RPMI7951 (cell line): ENCODE results near the gene PLEKHB2. TPM values are rescaled to one million over a fixed set of nuclear protein-coding genes. Genes with fewer than 3 reads are reported as not detected.
"Not testable (repeated sequence)": the region's sequence is repeated elsewhere in the genome, so short reads cannot be mapped to it uniquely, and the experiment has no call there.

Experiments
- DNase-seq: peaks from one replicate; pipeline ENCODE4 v3.0.0-alpha.2; 2012; ENCODE audit warnings: low read depth
- total RNA-seq: library from RNA; depleted of rRNA; stranded (reverse); fragments of >200 nt; shearing (Covaris generic); gene quantifications from 2 replicates; pipeline ENCODE4 v1.2.3, GENCODE V29; 2014

The PLEKHB2 gene
- total RNA-seq, 1 experiment from 2014 or later: 100 TPM

- DNase-seq: no peak
These were observed 11.3 kb upstream of the PLEKHB2 start for GRCh38 chr2:131093696-131094462.

GRCh38 chr2:131094463-131095281 lies 10.5 kb upstream of the PLEKHB2 start:
- DNase-seq: no peak

GRCh38 chr2:131103165-131103564 lies 2.0 kb upstream of the PLEKHB2 start:
- no peak for DNase-seq

DNA sequence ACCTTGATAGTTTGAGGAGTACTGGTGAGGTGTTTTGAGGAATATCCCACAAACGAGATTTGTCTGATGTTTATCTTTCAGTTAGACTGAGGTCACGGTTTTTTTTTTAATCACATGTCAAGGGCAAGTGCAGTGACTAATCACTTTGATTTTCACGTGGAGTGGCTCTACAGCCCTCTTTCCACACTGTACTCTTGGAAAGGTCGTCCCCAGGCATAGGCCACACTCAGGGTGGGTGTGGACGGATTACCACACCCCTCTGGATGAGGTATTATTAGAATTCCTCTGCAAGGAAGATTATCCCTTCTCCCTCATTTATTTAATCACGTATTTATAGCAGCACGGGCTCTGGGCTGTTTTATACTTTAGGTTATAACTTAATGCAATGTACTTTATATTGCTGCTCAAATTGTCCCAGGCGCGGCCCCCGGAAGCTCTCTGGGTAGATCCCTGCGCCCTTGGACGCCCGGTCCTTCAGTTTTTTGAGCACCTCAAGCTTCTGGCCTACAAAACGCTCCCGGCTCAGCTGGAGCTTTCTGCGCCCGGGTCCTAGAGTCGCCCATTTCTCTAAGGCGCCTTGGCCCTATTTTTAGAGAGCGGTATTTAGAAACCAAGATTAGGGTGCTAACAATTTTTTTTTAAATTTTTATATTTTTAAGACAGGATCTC lies 515 bp upstream of the PLEKHB2 start:
- peak; percentile 79 for DNase-seq

- peak; percentile 61 for DNase-seq
These were observed 1.0 kb downstream of the PLEKHB2 start for GRCh38 chr2:131105950-131106801.

GRCh38 chr2:131112529-131112928 lies 7.4 kb downstream of the PLEKHB2 start:
- DNase-seq: no peak

DNA sequence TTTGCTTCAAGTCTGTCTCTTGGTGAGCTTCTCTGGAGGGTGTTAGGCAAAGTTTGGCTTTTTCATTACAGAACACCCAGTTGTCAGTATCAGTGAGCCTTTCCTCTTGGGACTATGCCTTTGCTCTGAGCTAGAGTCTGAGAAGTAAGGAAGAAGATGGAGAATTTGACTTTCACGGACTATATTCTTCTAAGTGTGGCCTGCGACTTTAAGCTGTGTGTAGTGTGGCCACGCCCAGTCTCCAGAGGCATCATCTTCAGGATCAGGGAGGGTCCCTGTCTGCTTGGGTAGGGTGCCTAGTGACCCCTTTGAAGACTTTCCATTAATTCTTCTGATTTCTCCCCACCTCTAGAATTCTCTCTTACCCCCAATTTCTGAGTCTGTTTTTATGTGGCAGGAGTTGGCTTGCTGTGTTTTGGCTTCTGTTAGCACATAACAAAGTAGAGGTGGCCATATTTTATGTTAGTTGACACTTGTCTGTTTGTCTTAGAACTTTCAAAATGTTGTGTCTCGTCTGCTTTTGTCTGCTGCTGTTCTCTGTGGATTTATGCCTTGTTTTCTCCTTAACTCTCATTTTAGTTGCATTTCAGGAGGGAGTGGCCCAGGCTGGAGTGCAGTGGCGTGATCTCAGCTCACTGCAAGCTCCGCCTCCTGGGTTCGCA lies 8.6 kb downstream of the PLEKHB2 start:
- no peak for DNase-seq

DNA sequence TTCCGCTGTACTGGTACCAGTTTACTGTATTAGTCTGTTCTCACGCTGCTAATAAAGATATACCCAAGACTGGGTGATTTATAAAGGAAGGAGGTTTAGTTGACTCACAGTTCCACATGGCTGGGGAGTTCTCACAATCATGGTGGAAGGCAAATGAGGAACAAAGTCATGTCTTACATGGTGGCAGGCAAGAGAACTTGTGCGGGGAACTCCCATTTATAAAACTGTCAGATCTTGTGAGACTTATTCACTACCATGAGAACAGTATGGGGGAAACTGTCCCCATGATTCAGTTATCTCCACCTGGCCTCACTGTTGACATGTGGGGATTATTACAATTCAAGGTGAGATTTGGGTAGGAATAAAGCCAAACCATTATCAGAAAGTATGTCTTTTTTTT lies 9.8 kb downstream of the PLEKHB2 start:
- not testable (repeated sequence) for DNase-seq

DNA sequence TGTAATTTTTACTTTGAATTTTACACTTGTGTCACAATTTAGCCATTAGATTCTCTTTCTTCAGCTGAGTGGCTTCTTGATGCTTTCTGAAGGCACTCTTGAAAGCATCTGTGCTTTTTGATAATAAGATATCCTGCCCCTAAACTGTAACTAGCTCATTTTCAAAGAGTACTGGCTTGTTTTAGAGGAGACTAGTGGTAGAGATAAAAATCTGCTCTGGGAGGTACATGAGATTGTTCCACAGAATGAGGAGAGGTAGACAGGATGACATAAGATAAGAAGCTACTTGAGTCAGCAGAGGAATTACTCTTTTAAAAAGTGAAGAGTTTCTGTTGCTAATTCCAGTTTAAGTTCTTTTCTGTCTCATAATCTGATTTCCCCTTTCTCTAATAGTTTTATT lies 10.6 kb downstream of the PLEKHB2 start:
- DNase-seq: no peak

DNA sequence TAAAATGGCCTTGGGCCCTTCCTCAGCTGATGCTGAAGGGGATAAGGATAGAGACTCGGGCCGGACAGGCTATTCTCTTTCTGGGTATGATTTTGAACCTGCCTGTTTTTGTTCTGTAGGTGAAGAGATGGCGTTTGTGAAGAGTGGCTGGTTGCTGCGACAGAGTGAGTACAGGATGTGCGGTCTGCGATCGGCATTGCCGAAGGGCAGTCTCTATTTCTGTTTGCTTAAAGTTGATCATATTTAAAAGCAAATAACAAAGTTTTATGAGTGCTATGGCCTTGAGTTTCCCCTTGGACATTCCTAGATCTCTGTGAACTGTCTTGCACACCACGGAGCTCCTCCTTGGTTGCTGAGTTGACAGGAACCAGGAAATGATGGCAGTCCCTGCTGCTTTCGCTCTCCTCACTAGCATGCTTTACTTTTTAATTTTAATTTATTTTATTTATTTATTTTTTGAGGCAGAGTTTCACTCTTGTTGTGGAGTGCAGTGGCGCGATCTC lies 15.7 kb downstream of the PLEKHB2 start:
- DNase-seq: no peak

GRCh38 chr2:131121464-131121863 lies 16.3 kb downstream of the PLEKHB2 start:
- DNase-seq: no peak

DNA sequence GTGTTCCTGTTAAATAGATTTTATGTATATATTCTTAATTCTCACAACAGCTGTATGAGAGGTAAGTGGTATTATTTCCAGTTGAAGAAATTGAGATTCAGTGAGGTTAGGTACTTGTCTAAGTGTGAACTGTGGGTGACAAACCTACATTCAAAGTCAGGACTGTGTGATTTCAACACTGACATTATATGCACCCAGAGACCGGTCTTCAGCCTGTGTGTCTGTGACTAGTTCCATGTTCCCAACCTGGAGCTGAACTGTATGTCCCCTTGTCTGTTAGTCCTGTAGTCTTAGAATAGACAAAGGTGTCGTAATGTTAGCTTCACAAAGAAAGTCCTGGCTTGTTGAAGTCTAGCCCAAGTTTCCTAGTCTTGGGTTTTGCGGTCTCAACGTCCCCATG lies 17.4 kb downstream of the PLEKHB2 start:
- no peak for DNase-seq

DNA sequence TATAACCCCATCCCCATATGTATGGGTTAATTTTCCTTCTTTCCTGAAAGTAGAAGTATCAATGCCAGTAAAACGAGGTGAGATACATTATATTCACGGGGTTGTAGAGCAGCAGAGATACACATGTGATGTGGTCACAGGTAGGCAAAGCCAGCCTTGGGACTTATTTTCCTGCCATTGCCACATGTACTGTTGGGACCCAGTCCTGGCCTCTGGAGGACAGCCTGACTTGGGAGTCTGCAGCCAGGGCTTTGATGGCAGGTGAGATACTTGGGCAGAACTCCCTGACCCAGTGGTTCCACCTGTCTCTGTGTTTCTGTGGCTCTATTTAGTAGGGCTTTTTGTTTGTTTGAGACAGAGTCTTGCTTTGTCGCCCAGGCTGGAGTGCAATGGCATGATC lies 18.1 kb downstream of the PLEKHB2 start:
- DNase-seq: no peak

DNA sequence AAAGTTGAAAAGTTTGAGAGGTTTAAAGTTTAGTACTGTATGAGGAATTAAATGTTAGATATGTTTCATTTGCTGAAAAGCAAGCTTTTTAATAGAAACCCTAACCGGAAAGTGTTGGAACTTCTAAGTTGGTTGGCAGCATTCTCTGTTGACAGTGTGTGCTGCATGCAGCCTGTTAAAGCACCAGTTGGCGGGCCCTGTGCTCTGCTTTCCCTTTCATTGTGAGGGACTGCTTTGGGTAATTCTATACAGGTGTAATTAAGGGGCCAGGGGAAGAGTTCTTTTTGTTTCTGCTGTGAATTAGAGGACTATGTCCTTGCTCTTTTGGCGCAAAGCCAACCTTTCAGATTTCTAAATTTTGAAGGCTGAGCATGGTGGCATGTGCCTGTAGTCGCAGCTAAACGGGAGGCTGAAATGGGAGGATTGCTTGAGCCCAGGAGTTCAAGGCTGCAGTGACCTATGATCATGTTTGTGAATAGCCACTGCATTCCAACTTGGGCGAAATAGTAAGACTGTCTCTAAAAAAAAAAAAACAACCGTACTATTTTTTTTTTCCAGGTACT lies 20.1 kb downstream of the PLEKHB2 start:
- no peak for DNase-seq

DNA sequence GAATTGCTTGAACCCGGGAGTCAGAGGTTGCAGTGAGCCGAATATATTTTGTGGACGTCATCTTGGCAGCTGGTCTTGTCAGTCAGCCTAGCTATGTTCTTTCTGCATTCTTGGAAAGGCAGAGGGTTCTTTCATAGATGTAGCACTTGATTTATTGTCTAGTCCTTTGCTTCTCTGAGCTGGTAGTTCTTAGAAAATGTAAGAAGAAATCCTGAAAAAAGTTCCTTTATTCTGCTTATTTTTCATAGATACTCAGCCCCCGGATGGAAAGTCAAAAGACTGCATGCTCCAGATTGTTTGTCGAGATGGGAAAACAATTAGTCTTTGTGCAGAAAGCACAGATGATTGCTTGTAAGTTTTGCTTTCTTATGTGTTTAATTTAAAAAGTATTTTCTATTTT lies 21.3 kb downstream of the PLEKHB2 start:
- no peak for DNase-seq

DNA sequence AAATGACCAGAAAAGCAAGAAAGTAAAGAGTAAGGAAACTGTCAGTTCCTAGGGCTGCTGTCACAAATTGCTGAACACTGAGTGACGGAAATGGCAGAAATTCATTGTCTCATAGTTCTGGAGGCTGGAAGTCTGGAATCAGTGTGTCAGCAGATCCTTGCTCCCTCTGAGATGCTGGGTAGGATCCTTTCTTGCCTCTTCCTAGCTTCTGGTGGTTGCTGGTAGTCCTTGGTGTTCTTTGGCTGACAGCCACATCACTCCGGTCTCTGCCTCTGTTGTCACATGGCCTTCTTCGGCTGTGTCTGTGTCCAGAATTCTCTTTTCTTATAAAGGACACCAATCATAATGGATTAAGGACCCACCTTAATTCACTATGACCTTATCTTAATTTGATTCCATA lies 21.9 kb downstream of the PLEKHB2 start:
- no peak for DNase-seq

GRCh38 chr2:131127981-131128380 lies 22.8 kb downstream of the PLEKHB2 start:
- no peak for DNase-seq

DNA sequence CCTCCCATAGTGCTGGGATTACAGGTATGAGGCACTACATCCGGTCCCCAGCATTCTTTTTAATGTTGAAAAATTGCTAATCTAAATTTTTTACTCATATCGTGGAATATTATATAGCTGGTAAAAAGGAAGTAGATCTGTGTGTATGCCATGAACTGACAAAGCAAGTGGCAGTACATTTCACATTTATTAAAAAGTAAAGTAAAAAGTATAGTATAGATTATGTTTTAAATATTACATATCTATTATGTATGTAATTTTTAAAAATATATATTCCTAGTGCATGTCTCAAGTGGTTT lies 25.1 kb downstream of the PLEKHB2 start:
- no peak for DNase-seq

DNA sequence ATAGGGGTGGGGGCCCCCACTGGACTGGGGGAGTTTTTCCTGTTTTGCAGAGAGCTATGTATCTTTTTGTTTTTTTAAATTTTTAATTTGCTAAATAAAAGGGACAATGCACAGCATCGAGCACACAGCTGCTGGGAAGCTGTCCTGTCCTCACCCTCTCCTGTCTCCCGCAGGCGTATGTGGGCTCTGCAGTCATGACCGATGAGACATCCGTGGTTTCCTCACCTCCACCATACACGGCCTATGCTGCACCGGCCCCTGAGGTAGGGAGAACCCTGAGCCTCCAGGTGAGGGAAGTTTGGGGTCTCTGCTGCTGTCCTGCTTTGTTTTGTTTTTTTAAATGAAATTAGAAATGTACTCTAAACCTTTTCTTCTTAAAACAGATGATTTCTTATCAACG lies 27.6 kb downstream of the PLEKHB2 start:
- DNase-seq: no peak

- DNase-seq: no peak
These were observed 35.4 kb downstream of the PLEKHB2 start for GRCh38 chr2:131140581-131140980.

- no peak for DNase-seq
These were observed 37.7 kb downstream of the PLEKHB2 start for GRCh38 chr2:131142849-131143248.
